GM12892 (cell line): ENCODE data around the gene ATP8B4.

ENCODE experiments used
- POLR2A ChIP-seq: IDR thresholded peaks from 2 replicates; pipeline ENCODE4 v1.6.1; 2011; ENCODE audit warnings: low read depth, low read length, control low read depth
- POLR2AphosphoS5 ChIP-seq: IDR thresholded peaks from 2 replicates; pipeline ENCODE4 v1.6.1; 2011; ENCODE audit warnings: low read depth, low read length, control low read depth

DNA sequence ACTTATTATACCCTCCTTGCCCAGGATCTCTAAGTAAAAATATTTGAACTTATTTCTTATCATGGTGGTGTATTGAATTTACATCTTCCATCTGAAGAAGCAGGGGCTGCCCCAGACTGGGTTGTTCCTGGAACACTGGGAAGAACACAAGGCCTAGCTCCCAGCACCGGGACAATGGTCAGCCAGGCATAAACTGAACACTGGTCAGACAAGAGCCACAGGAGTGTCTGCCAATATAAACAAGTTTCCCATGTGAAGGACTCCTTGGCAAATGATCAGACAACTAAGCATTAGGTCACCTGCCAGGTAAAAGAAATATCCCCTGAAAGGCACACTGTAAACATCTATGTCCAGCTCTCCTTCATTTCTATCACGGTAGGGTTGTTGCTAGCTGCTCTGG is 172.4 kb downstream of the ATP8B4 start:
- TF ChIP-seq POLR2A (no peak), POLR2AphosphoS5 (no peak)
